HG02970 (cell line): Measurements from ENCODE around the gene SORBS1.

ENCODE experiments used
- ATAC-seq: cut with Tn5 transposase; IDR thresholded peaks from one replicate; pipeline ENCODE4 v1.9.1; 2021; ENCODE audit warnings: mild to moderate bottlenecking, moderate library complexity, moderate number of reproducible peaks; ENCODE audit not compliant: unreplicated experiment, low FRiP score

SORBS1 gene

DNA sequence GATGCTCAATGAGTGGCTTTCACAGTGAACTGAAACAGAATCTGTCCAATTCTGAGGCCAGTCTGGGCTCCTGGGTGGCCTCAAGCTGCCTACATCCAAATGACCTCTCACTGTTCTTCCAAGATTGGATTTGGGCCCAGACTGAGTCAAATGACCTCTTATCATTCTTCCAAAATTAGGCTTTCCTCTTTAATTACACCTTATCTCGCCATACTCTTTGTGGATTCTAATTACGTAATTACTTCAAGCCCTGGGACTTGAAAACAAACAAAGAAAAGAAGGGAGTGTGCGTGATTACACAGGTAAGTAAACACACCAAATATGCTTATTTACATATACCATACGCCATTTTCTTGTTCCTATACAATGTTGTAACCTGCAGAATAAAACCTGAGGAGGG, 18.8 kb downstream of the SORBS1 start:
- no peak for ATAC-seq

DNA sequence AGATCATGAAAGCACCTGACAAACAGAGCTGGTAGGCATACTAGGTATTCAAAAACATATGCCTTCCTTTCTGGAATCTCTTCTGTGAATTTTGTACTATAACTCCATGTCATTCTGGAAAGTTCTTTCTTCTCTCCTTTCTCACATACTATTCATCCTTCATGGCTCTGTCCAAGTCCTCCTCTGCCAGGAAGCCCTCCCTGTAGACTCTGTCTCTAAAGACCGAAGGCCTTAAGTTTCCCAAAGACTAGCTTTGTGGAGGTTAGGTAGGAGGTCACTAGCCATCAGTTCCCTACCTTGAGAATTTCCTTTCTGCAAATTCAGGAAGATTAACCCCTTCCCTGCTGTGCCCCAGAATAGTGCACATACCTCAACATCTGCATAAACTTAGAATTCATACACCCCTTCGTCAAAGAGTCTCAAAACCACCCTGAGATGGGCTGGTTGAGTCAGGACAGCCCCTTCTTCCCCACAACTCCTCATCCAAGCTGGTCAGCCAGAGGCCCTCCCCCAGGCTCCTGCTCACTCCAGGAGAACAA, 20.6 kb downstream of the SORBS1 start:
- ATAC-seq = no peak

DNA sequence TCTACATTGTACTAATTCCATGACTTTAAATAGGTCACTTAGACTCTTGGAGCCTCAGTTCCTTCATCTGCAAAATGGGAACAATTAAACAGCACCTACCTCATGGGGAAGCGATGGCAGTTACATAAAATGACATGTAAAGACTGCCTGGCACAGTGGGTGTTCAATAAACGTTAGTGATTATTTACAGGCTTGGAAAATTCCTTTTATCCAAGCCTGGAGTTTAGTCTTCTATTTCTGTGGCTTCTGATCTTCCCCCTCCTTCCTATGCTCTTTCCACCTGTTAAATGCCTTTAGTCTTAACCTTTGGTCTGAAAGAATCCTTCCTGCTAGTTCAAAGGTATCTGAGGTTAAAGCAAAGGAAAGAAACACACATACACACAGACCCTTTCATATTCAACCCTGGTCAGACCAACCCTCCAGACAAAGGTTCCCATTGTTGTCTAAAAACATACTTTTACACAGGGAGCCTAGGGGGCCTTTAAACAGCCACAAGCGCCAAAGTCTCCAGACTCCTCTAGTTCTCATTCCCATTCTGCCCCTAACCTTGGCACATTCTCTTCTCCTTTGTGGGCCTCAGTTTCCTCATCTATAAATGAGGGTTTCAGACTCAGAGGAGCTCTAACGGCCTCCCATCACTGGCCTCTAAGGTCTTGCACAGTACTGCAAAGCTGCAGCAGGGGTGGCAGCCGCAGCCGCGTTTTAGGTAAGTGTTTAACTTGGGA, 21.4 kb downstream of the SORBS1 start:
- ATAC-seq = no peak

DNA sequence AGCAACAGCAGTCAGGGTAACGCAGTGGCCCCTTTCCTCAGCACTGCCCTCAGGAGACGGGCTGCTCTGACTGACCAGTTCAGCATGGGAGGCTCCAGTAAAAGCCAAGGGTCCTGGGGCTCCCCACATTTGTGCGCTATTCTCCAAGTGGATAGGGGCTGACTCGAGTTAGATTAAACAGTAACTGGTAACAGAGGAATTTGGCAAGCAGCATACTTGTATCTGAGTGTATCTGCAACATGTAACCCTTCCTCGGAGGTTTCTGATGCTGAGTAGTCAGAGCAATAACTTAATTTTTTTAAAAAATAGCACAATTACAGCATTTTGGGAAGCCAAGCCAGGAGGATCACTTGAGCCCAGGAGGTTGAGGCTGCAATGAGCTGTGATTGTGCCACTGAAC, 22.8 kb downstream of the SORBS1 start:
- ATAC-seq = no peak

DNA sequence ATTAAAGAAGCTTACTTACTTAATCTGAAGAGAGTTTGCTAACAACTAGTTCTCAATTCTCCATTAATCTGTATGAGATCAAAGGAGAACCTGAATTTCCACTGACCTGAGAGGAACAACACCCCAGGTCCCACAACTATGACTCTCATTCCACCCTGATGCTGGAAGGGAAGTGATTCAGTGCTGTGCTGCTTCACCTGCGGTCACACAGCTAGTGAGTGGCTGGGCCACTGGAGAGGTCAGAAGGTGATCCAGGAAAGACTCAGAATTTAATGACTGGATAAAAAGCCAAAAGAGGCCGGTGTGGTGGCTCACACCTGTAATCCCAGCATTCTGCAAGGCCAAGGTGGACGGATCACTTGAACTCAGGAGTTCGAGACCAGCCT, 23.6 kb downstream of the SORBS1 start:
- ATAC-seq = no peak

DNA sequence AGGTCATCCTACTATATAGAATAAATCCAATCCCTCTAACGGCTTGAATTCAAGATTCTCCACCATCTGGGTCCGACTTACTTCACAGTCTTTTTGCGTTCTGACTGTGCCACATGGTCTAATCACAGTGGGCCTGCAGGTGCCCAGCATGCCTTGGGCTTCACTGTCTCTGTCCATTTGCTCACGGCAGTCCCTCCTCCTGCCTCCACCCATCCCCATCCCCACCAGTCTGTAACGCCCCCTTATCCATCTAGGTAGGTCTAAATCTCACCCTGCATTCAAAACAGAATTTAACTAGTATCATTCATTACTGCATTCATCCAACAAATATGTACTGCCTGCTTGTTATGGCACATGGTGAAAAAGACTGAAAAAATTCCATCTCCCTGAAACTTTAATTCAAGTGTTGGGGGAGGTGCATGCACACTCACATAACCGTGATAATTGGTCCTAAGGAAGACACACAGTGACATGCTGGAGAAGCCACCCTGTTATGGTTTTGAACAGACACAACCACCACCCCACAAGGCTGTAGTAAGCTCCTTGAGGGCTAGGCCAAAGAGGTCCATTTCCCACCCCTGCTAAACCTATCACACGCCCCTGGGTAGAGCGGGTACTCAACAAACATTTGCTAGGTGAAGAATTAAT, 24.2 kb downstream of the SORBS1 start:
- ATAC-seq = no peak

DNA sequence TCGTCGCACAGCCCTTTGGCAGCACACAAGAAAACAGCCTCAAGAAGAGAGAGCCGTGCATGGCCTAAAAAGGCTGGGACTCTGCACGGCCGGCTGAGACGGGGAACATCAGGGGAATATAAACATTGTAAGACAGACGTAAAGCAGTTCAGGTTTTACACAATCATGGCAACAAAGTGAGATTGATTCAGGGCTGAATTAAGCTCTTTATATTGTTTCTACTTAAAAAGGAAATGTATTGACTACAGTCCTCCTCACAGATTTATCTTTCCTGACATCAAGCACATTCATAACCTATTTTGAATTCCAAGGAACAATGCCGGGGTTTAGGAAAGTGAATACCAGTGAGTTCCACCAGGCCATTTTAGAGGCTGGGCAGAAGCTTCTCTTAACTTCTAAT, 25.2 kb downstream of the SORBS1 start:
- no peak for ATAC-seq

DNA sequence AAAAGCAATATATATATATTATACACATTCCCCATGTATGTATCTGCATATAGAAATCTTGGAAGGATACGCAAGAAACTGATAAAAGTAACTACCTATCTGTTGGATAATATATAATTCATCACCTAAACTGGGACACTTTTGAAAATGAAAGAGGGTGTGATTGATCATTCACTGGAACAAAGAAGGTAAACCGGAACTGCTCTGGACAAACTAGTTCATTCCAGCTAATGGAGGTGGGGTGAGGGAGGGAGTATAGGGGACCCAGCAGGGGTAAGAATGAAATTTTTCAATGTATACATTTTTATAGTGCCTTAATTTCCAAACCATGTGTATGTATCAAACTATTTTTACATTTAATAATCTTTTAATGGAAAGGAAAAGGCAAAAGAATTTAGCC, 25.6 kb downstream of the SORBS1 start:
- no peak for ATAC-seq

DNA sequence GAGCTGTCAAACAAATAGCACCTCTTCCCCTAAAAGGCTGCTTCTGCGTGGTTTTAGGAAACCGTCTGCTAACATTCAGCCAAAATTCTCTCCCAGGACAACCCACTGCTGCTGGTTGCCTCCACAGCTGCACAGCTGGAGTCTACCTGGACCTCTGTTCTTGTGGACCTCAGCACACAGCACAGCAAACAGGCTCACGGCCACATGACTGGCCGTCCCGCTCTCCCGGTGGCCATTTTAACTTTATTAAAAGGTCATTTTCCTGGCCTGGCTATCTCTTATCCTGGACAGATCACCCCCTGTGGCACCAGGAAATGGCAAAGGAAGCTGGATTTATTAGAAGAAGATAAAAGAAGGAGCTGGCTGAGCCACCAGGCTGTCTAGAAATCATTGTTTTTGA, 27.6 kb downstream of the SORBS1 start:
- no peak for ATAC-seq

DNA sequence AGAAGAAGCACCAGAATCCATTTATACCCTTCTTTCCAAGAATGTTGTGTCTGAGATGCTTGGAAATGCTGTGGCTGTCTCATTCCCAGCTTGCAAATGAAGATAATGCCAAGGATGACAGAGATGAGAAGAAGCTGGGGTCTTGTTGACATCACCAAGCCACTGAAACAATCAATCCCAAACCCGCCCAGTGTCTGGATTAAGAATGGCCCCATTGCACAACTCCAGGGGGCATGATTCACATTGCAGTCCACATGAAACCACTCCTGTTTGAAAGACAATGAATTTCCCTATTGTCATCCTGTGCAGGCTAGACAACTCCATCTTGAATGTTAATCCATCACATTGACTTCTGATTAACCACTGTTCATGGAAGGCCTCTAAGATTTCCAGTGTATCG, 28.6 kb downstream of the SORBS1 start:
- ATAC-seq = no peak

DNA sequence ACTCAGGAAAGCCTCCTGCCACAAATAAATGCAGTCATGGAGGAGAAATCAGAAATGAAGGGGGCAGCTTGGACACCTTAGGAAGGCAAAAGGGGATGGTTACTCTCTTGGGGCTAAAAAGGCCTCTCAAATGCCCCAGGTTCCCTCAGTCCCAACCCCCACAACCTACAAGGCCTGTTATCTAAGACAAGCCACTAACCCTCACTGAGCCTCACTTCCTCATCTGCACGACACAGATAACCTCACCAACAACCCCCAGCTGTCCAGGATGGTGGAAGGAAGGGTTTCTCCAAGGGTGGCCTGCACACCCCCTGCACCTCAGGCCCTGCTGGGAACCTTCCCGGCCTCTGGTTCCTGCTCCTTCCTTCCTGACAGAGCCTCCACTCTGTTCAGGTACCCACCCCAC, 29.2 kb downstream of the SORBS1 start:
- ATAC-seq = no peak

DNA sequence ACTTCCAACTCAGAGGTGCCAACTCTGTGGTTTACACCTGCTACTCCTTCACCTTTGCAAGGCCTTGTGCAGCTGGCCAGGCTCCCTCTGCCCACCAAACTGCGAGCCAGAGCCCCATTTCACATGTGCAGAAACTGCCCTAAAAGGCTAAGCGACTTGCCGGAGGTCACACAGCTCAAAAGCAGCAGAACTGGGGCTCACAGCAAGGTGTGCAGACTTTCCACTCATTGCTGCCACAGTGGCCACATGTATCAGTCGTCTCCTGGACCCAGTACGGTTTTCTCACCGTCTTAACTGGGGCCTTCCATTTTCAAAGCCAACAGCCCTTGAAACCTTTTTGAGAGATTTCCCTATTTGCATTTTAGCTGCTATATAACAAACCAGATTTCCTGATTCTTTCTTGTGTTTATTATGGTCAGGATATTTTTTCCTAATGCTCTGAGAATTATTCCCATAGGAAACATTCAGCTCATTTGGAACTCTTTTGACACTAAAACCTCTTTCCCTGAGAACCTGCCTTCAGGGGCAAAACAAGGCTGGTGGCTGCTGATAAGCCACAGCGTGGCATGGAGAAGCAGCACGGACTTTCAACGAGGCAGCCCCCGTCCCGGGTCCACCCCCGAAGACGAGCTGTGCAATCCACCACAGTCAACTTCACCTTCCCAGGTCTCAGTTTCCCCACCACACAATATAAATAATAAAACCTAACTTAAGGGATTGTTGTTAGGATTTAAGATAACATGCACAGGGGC, 29.9 kb downstream of the SORBS1 start:
- no peak for ATAC-seq

DNA sequence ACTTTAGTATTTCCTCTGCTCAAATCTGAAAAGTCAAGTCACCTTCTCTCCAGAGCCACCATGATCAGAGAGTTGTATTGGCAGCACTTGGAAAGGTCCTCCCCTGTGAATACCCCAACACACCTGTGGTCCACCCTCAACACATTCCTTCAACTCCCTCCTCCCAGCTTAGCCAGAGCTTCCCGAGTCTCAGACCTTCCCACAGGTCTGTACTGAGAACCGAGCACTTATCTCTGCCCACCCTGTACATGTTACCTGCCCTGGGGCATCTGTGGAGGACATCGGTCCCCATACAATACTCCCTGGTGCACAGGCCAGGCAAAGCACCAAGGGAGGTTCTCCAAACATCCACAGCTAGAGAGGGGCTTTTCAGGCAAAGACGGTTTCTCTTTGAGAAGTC, 30.6 kb downstream of the SORBS1 start:
- ATAC-seq = no peak

DNA sequence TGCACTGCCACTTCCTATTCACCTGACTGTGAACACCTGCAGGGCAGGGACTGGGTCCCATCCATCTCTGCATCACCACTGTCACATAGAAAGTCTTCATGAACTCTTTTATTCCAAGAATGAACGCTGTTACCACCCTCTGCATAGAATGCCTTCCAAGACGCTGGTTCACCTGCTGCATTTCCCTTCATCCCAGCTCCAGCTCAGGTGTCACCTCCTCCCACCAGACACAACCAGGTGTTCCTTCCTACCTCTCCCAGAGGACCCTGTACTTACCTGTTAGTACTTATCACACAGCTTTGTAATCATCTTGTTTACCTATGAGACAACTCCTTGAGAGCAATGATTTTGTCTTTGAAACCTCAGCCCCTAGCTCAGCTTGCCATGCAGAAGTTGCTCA, 31.1 kb downstream of the SORBS1 start:
- ATAC-seq = no peak

DNA sequence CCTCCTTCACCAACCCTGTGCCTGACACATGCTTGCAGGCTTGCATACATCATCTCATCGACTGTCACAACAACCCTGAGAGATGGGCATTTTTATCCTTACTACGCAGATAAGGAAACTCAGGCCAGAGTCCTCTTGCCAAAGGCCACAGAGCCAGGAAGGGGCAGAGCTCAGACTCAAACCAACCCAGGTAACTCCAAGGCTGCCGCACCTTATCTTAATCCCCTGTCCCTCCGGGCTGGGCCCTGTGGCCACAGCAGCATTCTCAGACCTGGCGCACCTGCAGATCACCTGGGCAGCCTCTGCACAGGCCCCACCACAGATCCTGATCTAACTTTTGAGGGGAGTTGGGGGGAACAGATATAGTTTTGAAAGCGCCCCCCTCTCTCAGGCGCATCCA, 35.1 kb downstream of the SORBS1 start:
- no peak for ATAC-seq

DNA sequence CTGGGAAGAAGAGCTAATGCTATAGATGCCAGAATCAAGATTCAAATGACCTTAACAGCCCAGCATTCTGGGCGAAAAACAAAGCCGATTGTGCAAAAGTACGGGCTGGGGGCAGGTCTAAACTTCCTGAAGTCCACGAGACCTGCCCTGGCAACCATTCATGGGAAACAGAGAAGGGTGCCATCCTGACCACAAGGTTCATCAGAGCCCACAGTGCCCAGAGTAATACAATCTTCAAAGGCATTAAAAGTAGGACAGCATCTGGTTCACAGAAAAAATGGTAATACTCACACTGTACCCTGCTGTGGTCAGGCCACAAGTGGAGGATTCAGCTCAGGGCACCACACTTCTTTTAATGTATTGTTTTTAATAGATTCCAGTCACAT, 36.1 kb downstream of the SORBS1 start:
- no peak for ATAC-seq

DNA sequence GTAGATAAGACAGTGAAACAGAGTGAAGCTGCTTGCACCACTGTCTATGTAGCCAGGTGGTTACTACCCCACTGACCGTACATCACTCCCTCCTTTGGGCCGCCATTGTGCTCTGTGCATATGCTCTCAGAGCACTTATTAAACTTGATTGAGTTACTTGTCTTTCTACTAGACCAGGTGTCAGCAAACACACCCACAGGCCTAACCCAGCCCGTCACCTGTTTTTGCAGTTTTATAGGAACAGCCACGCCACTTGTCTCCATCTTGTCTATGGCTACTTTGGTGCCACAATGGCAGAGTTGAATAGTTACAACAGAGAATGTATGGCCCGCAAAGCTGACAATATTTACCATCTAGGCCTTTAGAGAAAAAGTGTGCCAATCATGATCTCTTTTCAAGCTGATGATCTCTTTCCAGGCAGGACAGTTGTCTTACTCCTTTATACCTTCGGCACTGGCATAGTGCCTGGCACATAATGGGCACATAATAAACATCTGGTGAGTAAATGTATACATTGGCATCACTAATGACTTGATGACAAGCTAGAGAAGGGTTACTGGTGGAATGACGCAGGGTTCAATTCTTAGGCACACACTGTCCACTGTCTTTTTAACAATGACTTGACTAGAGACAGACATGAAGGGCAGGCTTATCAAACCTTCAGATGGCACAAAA, 36.7 kb downstream of the SORBS1 start:
- no peak for ATAC-seq

DNA sequence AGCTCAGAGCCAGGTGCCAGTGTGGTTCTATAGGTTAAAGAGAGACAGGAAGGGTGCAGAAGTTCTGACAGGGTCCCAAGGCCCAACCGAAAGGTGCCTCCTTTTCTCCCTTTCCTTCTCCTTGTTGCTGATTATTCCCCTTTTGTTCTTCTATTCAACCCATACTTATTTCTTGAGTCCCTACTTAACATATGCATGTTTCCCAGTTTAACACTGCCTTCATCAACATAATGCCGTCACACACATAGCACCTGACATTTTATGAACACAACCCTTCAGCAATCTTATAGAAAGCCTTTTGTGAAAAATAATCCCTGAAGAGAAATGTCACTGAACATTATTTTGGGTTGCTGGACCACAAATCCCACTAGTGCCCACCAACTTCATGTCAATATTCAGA, 39.1 kb downstream of the SORBS1 start:
- ATAC-seq = no peak

DNA sequence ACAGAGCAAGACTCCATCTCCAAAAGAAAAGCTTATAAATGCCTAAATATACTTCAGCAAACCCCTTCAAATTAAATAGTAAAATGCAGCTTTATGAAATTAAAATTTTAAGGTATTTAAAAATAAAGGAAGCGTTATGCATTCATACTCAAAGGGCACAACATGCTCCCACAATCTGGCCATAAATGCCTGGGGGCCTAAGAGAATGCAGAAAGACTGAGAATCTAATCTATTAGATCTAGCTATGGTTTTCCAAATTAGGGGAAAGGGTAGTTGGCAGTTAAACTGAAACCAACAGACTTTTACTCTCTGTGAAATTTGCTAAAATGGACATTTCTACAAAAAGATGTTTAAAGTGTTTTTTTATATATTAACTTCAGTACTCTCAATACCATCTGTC, 40.6 kb downstream of the SORBS1 start:
- ATAC-seq = no peak

DNA sequence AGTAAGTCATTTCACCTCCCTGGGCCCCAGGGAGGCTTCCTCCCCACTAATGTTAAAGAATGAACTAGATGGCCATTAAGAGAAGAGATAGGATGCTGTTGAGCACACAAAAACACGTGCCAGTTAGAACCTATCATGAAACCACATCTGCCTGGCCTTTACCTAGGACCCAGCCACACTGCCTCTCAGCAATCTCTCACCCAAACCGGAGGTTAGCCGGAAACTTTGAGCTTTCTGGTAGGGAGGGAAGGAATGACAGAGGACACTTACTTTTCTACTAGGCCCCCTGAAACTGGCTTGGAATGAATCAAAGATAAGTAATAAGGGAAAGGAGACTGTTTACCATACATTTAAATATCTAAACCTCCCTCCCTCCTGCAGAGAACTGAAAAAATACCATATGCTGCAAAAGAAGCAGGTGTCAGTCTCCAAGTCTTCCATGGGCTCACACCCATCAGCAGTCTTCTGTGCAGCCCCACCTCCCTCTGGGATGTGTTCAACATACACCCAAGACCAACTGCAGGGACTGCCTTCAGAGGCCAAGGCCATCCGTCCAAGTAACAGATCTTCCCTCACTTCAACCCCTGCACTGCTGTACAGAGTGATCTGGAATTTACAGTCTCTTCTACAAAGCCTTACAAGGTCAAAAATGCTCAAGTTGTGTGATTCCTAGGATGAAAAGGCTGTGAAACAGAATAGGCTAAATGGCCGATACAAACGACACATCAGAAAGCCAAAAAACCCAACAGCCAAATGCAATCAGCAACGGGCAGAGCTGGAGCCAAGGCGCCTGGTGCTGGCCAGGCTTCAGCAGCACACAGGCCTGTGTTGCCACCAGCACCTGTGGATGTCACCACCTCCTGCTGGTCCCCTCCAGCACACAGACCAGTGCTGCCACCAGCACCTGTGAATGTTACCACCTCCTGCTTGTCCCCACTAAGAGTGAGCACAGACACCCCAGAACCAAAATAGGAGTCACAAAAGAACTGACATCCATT, 42.4 kb downstream of the SORBS1 start:
- ATAC-seq = no peak
